Measurements from ENCODE around the gene SLC25A43. TPM values are rescaled to one million over a fixed set of nuclear protein-coding genes. Genes with fewer than 3 reads are reported as not detected.

The SLC25A43 gene
- total and polyA plus RNA-seq, 2 of the 8 experiments (the other 6 are each of a cell fraction or from before 2014, with no cell fraction given), result 3.1 to 5.8 TPM

GRCh38 chrX:119427795-119428185, 28.7 kb downstream of the SLC25A43 start (continued):
- TF ChIP-seq, protein P1, sequence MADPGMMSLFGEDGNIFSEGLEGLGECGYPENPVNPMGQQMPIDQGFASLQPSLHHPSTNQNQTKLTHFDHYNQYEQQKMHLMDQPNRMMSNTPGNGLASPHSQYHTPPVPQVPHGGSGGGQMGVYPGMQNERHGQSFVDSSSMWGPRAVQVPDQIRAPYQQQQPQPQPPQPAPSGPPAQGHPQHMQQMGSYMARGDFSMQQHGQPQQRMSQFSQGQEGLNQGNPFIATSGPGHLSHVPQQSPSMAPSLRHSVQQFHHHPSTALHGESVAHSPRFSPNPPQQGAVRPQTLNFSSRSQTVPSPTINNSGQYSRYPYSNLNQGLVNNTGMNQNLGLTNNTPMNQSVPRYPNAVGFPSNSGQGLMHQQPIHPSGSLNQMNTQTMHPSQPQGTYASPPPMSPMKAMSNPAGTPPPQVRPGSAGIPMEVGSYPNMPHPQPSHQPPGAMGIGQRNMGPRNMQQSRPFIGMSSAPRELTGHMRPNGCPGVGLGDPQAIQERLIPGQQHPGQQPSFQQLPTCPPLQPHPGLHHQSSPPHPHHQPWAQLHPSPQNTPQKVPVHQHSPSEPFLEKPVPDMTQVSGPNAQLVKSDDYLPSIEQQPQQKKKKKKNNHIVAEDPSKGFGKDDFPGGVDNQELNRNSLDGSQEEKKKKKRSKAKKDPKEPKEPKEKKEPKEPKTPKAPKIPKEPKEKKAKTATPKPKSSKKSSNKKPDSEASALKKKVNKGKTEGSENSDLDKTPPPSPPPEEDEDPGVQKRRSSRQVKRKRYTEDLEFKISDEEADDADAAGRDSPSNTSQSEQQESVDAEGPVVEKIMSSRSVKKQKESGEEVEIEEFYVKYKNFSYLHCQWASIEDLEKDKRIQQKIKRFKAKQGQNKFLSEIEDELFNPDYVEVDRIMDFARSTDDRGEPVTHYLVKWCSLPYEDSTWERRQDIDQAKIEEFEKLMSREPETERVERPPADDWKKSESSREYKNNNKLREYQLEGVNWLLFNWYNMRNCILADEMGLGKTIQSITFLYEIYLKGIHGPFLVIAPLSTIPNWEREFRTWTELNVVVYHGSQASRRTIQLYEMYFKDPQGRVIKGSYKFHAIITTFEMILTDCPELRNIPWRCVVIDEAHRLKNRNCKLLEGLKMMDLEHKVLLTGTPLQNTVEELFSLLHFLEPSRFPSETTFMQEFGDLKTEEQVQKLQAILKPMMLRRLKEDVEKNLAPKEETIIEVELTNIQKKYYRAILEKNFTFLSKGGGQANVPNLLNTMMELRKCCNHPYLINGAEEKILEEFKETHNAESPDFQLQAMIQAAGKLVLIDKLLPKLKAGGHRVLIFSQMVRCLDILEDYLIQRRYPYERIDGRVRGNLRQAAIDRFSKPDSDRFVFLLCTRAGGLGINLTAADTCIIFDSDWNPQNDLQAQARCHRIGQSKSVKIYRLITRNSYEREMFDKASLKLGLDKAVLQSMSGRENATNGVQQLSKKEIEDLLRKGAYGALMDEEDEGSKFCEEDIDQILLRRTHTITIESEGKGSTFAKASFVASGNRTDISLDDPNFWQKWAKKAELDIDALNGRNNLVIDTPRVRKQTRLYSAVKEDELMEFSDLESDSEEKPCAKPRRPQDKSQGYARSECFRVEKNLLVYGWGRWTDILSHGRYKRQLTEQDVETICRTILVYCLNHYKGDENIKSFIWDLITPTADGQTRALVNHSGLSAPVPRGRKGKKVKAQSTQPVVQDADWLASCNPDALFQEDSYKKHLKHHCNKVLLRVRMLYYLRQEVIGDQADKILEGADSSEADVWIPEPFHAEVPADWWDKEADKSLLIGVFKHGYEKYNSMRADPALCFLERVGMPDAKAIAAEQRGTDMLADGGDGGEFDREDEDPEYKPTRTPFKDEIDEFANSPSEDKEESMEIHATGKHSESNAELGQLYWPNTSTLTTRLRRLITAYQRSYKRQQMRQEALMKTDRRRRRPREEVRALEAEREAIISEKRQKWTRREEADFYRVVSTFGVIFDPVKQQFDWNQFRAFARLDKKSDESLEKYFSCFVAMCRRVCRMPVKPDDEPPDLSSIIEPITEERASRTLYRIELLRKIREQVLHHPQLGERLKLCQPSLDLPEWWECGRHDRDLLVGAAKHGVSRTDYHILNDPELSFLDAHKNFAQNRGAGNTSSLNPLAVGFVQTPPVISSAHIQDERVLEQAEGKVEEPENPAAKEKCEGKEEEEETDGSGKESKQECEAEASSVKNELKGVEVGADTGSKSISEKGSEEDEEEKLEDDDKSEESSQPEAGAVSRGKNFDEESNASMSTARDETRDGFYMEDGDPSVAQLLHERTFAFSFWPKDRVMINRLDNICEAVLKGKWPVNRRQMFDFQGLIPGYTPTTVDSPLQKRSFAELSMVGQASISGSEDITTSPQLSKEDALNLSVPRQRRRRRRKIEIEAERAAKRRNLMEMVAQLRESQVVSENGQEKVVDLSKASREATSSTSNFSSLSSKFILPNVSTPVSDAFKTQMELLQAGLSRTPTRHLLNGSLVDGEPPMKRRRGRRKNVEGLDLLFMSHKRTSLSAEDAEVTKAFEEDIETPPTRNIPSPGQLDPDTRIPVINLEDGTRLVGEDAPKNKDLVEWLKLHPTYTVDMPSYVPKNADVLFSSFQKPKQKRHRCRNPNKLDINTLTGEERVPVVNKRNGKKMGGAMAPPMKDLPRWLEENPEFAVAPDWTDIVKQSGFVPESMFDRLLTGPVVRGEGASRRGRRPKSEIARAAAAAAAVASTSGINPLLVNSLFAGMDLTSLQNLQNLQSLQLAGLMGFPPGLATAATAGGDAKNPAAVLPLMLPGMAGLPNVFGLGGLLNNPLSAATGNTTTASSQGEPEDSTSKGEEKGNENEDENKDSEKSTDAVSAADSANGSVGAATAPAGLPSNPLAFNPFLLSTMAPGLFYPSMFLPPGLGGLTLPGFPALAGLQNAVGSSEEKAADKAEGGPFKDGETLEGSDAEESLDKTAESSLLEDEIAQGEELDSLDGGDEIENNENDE (IDR thresholded peaks at IDR 0.05; ENCODE audit: insufficient replicate concordance, low read length), result no peak
- TF ChIP-seq JUND (IDR thresholded peaks at IDR 0.05; ENCODE audit: low read length), result no peak
- TF ChIP-seq, protein P2, sequence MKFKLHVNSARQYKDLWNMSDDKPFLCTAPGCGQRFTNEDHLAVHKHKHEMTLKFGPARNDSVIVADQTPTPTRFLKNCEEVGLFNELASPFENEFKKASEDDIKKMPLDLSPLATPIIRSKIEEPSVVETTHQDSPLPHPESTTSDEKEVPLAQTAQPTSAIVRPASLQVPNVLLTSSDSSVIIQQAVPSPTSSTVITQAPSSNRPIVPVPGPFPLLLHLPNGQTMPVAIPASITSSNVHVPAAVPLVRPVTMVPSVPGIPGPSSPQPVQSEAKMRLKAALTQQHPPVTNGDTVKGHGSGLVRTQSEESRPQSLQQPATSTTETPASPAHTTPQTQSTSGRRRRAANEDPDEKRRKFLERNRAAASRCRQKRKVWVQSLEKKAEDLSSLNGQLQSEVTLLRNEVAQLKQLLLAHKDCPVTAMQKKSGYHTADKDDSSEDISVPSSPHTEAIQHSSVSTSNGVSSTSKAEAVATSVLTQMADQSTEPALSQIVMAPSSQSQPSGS (IDR thresholded peaks at IDR 0.05; ENCODE audit: low read length), result no peak
- TF ChIP-seq KDM4A (IDR thresholded peaks at IDR 0.05; ENCODE audit: low read depth, low read length, severe bottlenecking), result no peak
- no peak for TF ChIP-seq CHD2 (IDR thresholded peaks at IDR 0.05; ENCODE audit: low read length)
- no peak for TF ChIP-seq TBP (IDR thresholded peaks at IDR 0.05; ENCODE audit: low read depth, low read length)
- TF ChIP-seq, protein P3, sequence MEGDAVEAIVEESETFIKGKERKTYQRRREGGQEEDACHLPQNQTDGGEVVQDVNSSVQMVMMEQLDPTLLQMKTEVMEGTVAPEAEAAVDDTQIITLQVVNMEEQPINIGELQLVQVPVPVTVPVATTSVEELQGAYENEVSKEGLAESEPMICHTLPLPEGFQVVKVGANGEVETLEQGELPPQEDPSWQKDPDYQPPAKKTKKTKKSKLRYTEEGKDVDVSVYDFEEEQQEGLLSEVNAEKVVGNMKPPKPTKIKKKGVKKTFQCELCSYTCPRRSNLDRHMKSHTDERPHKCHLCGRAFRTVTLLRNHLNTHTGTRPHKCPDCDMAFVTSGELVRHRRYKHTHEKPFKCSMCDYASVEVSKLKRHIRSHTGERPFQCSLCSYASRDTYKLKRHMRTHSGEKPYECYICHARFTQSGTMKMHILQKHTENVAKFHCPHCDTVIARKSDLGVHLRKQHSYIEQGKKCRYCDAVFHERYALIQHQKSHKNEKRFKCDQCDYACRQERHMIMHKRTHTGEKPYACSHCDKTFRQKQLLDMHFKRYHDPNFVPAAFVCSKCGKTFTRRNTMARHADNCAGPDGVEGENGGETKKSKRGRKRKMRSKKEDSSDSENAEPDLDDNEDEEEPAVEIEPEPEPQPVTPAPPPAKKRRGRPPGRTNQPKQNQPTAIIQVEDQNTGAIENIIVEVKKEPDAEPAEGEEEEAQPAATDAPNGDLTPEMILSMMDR (IDR thresholded peaks at IDR 0.05; ENCODE audit: control extremely low read depth in 1 of 3, insufficient read depth in 1 of 3, low read depth in 1 of 3, low read length in 3 of 3), result no peak
